ENCODE results near the gene SLC16A13.
"Not testable (repeated sequence)": the region's sequence is repeated elsewhere in the genome, so short reads cannot be mapped to it uniquely, and the experiment has no call there.

- not testable (repeated sequence) for TF ChIP-seq CTCF, POLR2AphosphoS5 (IDR thresholded peaks at IDR 0.05)
Measured at GRCh38 chr17:6993613-6994056, 42.2 kb upstream of the SLC16A13 start.

Measured in gastroesophageal sphincter (tissue), 3 donors.